Stimulated activated CD8-positive, alpha-beta memory T cell treated with anti-CD3 and anti-CD28 coated beads, Interleukin-7, amount 100 ng/mL, for 24 hours (primary cell): ENCODE measurements around the gene IL17RE.
A peak's percentile ranks its signal among the peaks of the same experiment; 100 is the strongest.
"Not testable (repeated sequence)": the region's sequence is repeated elsewhere in the genome, so short reads cannot be mapped to it uniquely, and the experiment has no call there.

ENCODE experiments used
- DNase-seq: peaks from one replicate; pipeline ENCODE4 v3.0.0-alpha.2; 2020; ENCODE audit warnings: low read depth

IL17RE gene

GRCh38 chr3:9881441-9881840 is 21.2 kb upstream of the IL17RE start:
- DNase-seq, result no peak

GRCh38 chr3:9883706-9884554 is 18.7 kb upstream of the IL17RE start:
- DNase-seq, result no peak

DNA sequence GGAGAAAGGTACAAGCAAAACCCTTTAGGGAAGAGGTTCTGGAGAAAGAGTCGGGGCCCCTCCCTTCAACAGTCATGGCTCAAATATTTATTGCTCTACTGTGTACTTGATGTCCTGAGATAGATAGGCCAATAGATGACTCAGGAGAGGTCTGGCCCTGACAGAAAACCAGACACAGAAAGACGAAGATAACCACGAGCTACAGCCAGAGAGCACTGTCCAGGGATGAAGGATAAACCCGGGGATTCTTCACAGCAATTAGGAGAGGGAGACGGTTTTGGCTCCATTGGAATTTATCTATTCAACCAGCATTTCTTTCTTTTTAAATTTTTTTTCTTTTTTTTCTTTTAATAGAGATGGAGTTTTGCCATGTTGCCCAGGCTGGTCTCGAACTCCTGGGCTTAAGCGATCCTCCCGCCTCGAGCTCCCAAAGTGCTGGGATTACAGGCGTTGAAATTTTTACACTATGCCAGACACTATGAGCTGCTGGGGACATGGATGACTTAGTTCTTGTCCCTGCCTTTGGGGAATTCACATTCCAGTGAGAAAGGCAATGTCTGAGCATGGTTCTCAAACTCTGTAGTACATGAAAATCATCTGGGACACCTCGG is 18.0 kb upstream of the IL17RE start:
- DNase-seq, result no peak

- no peak for DNase-seq
Measured at GRCh38 chr3:9886328-9886727, 16.3 kb upstream of the IL17RE start.

DNA sequence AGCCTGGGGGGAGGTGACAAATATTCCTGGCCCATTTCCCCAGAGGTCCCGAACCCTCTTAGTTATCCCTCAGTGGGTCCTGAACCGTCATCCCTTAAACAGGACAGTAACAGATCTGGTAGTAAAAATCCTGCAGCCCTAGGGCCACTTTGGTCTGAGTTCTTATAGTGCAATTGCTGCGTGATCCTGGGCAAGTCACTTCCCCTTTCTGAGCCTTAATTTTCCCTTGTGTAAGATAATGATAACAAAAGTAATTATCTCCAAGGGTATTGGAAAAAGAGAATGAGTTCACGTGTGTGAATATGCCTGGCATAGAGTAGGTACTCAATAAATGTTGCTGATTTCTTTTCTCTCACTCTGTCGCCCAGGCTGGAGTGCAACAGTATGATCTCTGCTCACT is 15.2 kb upstream of the IL17RE start:
- no peak for DNase-seq

GRCh38 chr3:9888540-9888939 is 14.1 kb upstream of the IL17RE start:
- no peak for DNase-seq

DNA sequence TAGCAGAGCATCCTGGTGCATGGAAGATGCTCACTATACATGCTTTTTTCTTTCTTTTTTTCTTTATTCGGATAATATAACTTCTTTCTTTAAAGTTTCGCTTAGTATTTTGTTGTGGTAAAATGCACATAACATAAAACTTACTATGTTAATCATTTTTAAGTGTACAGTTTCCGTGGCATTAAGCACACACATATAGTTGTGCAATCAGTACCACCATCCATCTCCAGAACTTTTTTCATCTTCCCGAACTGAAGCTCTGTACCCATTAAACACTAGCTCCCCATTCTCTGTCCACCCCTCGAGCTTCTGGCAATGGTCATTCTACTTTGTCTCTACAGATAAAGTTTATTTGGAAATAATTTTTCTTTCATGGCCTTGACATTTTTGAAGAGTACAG is 13.2 kb upstream of the IL17RE start:
- DNase-seq, result no peak

DNA sequence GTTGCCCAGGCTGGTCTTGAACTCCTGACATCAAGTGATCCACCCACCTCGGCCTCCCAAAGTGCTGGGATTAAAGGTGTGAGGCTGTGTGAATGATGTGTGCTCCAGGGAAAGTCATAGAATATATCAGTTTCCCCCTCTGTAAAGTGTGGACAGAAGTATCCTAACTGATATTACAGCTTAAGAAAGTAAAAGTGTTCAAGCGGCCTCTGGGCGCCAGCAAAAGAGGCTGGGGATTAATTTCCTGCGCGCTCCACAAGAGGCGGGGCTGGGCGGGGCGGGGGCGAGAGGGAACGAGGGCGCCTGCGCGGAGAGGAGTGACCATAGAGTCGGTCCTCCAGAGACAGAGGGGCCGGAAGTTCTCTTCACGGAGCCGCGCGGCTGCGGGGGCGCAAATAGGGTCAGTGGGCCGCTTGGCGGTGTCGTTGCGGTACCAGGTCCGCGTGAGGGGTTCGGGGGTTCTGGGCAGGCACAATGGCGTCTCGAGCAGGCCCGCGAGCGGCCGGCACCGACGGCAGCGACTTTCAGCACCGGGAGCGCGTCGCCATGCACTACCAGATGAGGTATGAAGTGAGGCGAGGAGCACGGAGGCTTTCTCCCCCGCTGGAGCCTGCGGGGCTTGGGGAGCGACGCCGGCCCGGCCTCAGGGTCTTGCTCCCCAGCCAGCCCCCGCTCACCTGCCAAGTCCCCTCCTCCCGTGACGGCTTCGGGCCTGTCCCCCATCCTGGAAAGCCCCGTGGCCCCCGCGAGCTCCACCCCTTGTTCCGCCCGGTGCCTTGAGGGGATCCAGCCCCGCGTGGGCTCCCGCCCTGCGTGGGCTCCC is 12.2 kb upstream of the IL17RE start, which contains the start of gene JAGN1:
Gene JAGN1 (plus strand): TSS at position 362 of the 823 bp plus-strand sequence. CDS start 113 bp downstream, at position 475.
- peak; percentile 83 for DNase-seq

DNA sequence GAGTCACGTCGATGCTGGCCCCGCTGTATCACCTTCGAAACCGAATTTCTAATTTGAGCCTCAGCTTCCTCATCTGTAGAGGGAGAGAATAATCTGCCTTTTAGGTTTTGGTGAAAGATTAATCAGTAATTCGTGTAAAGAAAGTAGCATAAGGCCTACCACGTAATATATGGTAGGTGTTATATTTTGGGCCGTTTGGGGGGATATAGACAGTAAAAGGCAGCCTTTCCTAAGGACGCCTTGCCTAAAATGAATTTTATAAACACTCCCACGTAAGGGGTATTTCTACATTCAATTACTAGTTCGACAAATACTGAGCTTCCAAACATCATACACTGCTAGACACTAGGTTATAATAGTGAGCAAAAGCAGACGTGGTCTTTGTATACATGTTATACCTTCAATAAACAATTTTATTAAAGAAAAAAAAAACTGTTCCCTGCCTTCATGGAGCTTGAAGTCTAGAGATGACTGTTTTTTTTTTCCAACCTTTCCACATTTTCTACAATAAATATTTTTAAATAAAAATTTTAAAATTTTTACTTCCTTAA is 11.5 kb upstream of the IL17RE start:
- no peak for DNase-seq

DNA sequence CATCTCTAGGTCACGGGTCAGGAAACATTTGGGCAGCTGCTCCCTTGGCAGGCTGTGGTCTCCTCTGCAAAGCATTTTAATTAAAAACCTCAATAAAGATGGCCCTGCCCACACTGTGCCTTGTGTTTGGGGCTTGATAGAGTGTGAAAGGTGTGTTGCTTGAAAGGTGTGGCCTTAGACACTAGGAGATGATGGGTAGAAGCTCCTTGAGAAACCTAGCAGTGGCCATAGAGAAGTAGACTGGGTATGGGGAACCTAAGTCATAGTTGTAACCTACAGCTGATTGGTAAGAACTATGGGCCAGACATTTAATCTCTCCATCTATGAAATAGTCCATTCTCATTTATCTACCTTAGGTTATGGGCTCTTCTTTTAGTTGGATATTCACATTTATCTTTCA is 8.9 kb upstream of the IL17RE start:
- DNase-seq, result no peak

GRCh38 chr3:9895715-9896114 is 6.9 kb upstream of the IL17RE start:
- not testable (repeated sequence) for DNase-seq

DNA sequence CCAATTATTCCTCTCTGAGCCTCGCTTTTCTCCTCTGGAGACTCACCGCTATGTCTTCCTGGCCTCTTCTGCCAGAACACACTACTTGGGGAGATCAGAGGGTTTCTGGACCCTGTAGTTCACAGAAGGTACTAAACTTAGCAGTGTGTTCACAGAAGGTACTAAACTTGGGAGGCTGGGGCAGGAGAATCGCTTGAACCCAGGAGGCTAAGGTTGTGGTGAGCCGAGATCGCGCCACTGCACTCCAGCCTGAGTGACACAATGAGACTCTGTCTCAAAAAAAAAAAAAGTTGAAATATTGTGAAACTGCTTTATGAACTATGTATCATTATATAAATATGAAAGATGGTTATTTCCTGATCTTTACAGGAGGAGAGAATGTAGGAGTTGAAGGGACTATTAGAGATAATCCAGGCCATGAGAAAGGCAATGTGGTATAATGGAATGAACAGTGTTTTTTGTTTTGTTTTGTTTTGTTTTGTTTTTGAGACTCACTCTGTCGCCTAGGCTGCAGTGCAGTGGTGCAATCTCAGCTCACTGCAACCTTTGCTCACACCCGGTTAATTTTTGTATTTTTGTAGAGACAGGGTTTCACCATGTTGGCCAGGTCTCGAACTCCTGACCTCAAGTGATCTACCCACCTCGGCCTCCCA is 5.8 kb upstream of the IL17RE start:
- DNase-seq, result not testable (repeated sequence)

GRCh38 chr3:9897408-9898372 is 5.0 kb upstream of the IL17RE start:
- no peak for DNase-seq

DNA sequence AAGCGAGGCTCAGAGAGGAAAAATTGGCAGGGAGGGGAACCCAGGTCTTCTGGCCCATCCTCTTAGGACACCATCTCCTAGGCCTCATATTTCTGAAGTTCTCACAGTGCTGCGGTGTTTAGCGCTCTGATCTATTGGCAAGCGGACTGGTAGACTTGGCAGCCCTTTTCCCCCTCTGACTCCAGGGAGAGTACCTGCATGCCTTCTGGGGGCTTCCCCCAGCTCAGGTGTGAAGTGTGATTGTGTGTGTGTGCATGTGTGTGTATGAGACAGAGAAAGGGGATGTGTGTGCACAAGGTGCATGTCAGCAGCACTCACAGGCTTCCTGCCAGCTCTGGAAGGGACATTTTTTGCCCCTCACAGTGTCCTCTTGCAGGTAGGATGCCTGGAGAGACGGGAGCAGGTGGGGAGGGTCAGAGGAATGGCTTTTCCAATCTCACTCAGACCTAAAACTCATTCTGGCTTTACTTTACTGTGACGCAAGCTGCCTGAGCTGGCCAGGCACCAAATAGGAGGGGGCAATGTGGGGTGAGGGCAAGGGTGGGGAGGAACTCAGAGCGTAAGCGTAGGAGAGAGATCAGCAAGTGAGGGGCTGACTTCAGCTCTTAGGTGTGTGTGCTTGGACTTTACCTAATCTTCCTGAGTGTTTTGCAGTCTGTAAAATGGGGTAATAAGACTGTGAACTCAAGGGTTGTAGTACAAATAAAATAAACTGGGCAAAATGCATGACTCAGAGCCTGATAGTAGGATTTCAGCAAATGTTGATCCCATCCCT is 4.0 kb upstream of the IL17RE start:
- DNase-seq, result no peak

- DNase-seq, result no peak
Measured at GRCh38 chr3:9899289-9899791, 3.3 kb upstream of the IL17RE start.

GRCh38 chr3:9900965-9901415 is 1.7 kb upstream of the IL17RE start:
- not testable (repeated sequence) for DNase-seq

DNA sequence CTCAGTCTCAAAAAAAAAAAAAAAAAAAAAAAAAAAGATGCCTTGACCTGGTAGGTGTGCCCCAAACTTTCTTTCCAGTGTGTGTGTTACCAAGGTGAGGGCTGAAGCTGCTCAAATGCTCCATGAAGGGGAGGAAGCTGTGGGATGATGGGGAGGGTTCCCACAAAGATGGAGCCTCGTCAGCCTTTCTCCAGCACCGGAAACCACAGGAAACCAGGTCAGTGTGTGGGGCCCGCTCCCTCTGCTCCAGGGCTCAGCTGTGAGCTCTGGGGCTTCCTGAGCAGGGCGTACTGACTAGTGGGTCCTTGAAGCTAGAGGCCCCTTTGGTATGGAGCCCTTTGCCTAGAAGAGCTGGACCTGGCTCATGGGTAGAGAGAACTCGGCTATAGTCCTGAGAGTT is 681 bp upstream of the IL17RE start:
- no peak for DNase-seq

DNA sequence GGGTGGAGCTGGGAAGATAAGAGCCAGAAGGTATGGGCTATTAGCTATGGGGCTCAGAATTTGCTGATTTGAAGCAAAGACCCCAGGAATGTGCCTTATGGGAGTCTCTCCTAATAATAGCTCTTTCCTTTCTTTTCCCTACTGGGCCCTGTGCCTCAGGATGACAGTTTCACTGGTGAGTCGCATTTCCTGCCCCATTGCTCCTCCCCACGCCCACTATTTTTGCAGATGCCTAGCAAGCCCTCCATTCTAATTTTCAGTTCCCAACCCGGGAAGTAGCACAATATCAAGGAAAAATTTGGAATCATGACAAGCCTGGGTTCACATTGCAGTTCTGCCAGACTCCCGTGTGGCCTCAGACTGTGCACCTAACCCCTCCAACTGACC is 583 bp downstream of the IL17RE start:
- no peak for DNase-seq

GRCh38 chr3:9903904-9904303 is 1.3 kb downstream of the IL17RE start:
- no peak for DNase-seq

DNA sequence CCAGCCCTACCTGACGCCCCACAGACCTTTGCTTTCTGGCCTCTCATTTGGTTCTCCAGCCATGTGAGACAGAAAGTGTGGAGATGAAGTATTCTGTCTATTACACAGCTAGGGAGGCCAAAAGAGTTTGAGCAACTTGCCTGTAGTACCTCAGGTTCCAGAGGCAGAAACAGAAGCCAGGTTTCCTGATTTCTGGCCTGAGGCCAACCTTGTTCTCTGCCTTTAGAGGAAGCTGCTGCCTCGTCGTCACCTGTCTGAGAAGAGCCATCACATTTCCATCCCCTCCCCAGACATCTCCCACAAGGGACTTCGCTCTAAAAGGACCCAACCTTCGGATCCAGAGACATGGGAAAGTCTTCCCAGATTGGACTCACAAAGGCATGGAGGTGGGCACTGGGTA is 3.8 kb downstream of the IL17RE start:
- DNase-seq, result no peak
